CD4-positive, alpha-beta T cell treated with Interleukin-4 for 1 hour (primary cell): Measurements from ENCODE around the gene ACER2.

Experiments used
- DNase-seq, 2 donors: peaks; one replicate each; pipeline ENCODE4 v3.0.0-alpha.2; 2020 to 2022

Gene ACER2

DNA sequence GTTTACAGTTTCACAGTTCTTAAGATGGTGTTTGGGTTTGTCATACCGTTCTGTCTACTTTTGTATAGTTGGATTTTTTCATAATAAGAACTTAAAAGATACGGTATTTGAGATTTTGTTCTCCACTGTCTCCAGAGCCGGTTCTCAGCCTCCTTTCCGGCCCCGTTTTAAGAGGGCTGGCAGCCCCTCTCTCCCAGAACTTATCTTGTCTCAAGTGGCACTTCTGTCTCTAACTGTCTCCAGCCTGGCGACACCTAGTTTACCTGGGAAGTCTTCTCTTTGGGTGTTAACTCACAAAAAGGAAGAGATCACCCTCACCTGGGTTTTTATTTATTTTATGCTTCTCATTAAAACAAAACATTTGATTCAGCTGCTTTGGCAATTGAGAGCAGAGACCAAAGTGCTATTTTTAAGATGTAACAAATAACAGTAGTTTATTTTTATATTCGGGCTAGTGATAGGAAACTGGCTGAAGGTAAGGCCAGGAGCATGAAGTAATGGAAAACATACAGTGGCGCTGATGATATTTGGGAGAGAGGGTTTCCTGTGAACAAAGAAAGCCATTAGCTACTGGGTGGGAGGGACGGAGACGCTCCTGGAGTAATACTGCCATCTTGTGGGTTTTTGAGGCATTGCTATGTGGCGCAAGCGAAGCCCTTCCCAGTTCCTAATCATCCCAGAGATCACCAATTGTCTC is 48.3 kb downstream of the ACER2 start:
- DNase-seq = peak; percentile 65 to 74

DNA sequence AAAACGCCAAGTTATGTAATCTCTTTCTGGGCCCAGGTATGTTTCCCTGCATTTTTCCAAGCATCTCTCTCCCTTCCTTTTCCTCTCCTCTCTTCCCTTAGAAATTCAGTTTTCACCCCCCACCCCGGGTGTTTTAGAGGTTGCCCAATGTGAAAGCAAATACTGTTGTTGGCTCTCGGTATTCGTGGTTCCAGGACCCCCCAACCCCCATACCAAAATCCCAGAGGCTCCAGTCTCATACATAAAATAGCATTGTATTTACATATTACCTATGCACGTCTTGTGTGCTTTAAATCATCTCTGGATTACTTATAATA is 48.8 kb downstream of the ACER2 start:
- DNase-seq = no peak

DNA sequence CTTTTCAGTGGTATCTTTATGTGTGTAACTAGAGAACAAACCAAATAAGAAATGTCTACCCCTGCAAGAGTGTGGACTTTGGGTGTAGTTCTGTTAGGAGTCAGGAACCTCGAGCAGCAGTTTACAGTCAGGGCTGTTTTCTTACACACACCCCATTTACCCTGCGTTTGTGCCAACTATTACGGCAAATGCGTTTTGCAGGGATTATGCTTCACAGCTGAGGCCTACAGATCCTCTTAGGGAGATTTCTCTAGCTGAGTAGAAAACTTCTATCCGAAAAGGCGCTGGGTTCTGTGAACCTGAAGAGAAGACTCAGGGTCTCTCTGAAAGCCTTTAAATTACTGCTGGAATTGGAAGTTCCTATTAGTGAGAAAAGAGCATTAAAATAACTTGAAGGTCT is 51.4 kb downstream of the ACER2 start:
- no peak for DNase-seq

DNA sequence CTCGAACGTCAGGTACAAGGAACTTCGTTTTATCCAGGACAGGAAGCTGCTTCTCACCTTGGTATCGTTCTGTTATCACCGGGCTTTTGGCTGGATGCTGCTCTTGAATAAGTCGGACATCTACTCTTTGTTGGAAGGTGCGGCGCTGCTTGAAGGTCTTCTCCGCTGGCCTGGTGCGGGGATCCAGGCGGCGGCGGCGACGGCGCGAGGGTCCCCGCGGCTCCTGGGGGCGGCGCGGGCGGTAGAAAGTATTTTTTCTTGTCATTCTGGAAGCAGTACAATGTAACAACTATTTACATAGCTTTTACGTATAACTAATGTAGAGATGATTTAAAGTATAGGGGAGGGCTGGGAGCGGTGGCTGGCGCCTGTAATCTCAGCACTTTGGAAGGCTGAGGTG is 52.3 kb downstream of the ACER2 start:
- DNase-seq = no peak

DNA sequence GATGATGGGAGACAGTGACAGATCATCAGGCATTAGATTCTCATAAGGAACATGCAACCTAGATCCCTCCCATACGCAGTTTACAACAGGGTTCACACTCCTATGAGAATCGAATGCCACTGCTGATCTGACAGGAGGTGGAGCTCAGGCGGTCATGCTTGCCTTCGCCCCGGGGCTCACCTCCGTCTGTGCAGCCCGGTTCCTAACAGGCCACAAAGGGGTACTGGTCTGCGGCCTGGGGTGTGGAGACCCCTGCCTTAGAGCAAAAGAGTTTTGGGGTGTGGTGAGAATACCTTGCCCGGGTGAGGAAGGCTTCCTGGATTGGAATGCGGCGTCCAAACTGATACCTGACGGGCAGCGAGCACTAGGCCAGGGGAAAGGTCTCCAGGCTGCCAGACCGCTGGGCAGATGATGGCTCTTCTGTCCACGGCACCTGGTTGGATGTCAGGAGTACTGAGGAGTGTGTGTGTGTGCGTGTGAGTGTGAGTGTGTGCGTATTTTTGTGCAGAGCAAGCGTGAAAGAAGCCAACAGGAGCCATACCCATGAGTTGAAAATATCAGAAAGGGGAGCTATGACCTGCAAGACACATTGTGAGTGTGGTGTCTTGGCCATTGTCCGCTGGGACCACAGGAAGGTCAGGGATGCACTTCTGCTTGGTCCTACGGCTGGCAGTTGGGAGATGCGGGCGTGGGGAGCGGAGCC is 55.4 kb downstream of the ACER2 start:
- no peak for DNase-seq

DNA sequence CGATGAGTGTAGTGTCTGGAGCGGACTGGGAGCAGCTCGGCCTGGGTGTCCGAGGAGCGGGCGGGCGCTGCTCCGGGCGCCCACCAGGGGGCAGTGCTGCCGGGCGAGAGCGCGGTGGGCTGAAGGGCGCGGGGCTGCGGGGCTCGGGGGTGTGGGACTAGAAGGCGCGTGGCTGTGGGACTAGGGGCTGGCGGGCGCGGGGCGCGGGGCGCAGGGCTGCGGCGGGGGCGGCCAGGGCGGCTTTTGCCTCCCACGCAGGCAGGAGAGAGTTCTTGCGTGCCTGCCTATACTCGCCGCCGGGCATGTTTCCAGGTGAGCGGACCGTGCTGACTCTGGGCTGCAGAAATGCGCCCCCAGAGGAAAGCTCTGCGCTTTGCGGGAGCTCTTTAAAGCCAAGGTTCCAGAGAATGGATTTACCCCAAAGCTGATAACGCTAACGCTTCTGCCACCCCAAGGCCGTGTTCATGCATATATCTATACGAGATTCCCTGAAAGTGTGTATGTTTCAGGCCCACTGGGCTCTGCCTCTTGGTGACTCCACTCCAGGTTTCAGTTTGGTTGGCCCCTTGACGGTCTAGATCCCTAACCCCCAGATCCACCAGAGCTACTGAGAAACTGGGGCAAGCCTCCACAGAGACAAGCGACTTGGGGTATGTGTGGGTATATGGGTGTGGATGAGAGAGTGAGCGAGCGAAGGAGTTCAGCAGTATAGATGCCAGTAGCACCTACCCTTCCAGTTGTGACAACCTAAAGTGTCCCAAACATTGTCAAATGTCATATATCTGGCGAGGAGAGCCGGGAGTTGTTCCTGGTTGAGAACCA is 56.2 kb downstream of the ACER2 start:
- DNase-seq = peak; percentile 71 to 75

DNA sequence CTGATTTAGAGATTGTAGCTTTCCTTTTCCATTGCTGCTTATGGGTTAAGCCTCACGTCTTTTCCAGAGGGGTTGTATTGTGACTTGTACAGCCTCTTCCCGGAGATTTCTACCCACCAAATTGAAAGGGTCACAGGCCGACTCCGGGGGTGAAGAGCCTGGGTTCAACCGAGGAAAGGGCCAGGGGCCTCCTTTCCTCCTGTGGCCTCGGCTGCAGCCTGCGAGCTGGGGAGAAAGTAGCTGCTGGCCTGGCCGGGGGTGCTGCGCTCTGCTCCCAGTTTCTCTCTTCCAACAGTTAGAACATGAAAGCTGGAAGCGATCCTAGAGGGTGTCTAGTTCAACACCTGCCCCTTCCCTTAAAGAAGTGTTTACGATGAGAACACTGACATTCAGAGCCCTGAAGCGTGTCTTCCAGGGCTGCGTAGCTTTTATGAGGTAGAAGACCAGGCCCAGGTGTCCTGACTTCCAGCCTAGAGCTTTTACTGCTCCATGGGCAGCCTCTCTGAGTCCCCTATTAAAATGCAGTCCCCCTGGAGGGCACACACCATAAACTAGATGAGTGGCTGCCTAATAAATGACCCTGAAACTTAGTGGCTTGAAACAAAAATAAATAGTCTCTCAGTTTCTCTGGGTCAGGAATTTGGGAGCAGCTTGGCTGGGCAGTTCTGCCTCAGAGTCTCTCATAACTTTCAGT is 56.9 kb downstream of the ACER2 start:
- DNase-seq = no peak

DNA sequence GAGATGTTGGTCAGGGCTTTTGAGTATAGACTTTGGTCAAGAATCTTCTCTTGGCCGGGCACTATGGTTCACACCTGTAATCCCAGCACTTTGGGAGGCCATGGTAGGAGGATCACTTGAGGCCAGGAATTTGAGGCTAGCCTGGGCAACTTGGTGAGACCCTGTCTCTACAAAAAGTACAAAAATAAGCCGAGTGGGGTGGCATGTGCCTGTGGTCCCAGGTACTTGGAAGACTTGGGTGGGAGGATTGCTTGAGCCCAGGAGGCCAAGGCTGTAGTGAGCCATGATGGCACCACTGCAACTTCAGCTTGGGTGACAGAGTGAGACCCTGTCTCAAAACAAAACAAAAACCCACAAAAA is 57.5 kb downstream of the ACER2 start:
- DNase-seq = no peak

DNA sequence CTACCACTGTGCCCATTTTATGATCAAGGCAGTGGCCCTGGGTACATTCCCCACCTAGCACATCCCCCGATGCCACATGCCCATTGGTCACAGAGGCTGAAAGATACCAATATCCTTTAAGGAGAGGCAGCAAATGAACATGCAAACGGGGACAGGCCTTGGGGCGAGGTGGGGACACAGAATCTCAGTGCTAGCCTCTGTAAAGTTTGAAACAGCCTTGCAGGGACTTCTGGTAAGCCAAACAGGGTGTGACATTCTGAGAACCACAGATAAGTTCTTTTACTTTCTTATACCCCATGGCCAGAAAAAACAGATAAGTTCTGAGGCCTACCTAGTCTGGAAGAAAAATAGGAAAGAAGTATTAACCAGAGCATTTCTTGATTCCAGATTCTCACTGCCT is 60.5 kb downstream of the ACER2 start:
- no peak for DNase-seq

DNA sequence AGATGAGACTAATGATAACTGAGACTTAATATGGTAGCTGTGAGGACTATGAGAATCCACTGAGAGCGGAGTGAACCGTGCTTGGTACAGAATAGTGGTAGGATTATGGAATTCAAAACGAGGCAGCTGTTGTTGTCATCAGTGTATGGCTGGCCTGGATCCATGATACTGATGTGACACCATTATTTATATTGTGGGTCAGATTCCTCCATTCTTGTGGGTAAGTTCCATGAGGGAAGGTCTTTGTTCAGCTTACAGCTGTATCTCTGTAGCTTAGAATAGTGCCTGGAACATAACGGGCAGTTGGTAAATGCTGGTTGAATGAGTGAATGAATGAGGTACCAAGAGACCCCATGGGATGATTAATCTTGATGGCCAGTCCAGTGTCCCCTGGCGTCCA is 61.8 kb downstream of the ACER2 start:
- DNase-seq = no peak

DNA sequence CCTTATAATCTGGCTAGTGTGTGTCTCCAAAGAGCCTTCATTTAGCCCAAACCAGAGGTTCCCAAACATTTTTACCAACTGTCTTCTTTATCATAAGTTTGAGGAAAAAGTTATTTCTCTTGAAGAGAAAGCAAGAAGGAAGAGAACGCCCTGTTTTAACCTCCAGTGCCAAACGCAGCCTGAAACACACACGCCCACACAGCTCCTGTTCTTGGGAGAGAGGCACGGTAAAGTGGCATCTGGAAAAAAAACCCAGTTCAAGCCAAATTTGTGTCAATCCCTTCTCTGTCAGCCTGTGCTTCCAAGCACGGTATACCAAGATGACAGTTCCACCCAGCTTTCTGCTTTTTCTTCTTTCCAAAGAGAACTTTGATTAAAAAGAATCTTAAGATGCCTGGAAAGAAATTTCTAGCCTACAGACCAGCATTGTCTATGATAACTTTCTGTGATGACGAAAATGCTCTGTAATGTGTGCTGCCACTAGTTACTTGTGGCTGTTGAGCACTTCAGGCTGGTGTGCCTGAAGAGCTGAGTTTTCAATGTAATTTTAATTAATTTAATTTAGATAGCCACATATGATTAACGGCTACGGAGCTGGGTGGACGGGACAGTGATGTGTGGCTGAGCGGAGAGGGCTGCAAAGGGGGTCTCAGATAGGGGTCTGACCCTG is 62.3 kb downstream of the ACER2 start:
- DNase-seq = no peak

DNA sequence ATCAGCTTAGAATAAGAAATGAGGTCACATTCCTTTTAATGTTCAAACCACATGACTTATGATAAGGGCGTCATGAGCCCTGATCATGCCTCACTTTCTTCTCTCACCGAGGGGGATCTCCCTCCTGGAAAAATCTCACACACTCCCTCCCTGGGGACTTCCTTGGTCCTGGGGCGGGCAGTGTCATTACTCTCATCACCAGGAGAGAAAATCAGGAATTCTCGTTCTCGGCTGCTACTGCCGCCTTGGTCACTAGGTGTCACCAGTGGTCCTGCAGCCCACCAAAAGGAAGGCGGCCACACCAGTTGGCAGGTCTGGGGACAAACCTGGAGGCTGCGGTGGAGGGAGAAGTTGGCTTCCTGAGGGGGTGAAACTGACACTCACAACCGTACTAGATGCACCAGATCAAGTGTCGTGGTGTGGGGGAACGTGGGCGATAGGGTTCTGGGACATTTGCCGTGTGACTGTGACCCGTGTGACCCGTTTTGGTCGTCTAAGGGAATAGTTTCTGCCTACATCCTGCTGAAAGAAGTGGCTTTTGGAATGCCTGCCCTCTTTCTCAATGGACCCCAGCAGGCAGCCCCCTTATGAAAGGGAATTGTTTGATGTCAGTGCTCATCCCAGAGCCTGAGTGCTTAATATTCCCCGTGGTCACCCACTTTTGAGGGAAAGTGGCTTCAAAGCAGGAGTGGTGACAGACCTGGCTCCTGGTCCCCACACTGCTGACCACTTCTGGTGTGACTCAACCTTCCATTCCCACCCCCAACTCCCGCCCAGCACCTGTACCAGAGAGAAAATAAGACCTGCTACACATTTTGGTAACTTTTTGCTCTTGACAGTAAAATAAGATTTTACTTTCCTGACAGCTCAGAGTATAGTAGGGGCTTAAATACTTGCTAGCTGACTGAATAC is 63.2 kb downstream of the ACER2 start:
- peak; percentile 33 to 36 for DNase-seq

DNA sequence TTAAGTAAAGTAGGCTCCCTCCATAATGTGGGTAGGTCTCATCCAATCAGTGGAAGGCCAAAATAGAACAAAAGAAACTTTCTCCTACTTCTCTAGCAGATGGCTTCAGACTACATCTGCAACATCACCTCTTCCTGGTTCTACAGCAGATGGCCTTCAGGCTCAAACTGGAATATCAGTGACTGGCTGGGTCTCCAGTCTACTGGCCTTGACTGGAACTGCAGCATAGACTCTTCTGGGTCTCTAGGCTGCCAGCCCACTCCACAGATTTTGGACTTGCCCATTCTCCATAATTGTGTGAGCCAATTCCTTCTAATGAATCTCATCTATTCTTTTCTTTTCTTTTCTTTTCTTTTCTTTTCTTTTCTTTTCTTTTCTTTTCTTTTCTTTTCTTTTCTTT is 64.8 kb downstream of the ACER2 start:
- DNase-seq = no peak

DNA sequence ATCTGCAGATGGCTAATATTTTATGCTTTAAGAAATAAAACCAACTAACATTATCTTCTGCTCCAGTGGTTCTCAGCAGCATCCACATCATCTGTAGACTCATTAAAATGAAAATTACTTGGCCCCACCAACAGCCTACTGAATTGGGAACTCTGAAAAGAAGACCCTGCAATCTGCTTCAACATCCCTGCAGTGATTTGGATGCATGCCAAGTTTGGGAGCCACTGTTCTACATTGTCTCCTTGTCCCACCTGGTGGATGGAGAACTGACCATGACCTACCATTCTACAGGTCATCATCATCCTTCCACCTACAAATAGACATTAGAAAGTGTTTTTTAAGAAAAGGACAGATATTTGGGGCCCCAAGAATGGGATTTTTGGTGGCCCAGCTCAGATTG is 71.1 kb downstream of the ACER2 start:
- no peak for DNase-seq

DNA sequence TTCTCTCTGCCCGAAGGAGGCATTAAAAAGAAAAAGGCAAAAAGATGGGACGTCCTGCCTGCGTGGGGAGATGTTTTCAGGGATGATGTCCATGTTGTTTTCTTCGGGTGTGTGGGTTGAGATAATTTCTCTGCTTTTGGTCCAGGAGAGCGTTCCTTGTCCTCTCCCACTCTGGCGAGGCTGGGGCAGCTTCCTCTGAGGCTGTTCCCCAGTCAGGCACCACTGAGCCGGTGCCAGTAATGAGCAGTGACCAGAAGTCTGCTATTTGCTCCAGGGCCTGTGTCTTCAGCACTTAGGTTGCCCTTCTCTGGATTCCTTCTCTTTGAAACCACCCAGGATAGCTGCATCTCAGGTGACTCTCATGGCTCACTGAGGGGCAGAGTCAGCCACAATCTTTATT is 71.5 kb downstream of the ACER2 start:
- no peak for DNase-seq

DNA sequence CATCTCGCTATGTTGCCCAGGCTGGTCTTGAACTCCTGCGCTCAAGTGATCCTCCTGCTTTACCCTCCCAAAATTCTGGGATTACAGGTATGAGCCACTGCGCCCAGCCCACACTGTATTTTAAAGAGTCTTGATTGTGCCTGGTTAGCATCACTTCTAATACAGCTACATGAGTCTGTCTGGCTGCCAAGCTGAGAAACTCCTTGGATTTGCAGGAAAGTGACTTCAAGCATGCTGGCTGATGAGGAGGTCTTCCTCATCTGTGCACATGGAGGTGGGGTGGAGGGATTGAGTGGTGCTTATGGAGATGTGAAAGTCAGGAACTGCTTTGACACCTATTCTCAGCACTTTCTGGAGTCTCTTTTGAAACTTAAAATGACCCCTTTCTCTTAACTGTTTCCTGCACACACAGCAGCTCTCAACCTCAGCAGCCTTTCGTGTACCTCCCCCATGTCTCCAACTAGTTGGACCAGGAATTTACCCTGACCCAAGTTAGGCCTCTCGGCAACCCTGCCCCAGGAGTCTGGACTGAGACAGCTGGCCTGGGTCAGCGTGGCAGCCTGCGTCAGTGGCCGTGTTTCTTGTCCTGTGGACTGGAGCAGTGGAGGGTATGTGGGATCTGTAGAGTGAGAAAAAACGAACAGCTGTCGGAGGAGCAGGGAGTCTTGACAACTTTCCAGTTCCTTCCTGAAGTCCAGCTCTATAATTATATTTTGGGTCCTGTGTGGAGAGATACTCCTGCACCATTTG is 72.5 kb downstream of the ACER2 start:
- no peak for DNase-seq

DNA sequence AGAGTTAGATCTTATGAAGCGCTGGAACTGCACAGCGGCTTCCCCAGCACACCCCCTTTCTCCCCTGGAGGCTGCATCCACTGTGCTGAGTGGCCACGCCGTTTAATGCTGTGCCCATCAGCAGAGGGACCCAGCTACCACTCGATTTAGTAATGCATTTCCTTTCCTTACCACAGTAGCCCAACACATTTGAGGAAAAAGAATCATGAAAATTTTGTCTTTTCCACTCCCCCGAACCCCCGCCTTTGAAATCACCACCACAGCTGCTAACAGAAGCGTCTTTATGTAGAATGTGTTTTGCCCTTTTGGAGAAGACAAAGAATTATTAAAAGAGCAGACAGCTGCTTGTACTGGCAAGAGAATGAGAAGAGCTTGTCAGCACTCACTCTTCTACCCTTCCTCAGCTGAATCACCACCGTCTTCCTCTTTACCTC is 73.2 kb downstream of the ACER2 start:
- no peak for DNase-seq

DNA sequence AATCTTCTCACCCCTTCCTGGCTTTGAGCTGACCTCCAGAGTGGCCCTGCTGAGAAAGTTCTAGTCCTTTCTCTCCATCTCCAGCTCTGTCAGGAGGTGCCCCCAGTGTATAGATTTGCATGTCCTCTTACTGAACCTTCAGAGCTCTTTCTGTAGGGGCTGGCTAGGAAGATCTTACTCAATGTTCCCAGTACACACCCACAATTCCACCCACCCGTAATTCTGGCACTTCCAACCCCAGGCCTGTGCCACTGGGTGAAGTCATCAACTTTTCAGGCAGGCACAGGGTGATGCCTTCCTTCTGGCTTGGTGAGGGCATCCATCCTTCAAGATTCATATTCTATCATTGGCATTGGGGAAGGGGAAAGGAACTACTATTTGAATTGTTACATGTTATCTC is 75.9 kb downstream of the ACER2 start:
- no peak for DNase-seq

DNA sequence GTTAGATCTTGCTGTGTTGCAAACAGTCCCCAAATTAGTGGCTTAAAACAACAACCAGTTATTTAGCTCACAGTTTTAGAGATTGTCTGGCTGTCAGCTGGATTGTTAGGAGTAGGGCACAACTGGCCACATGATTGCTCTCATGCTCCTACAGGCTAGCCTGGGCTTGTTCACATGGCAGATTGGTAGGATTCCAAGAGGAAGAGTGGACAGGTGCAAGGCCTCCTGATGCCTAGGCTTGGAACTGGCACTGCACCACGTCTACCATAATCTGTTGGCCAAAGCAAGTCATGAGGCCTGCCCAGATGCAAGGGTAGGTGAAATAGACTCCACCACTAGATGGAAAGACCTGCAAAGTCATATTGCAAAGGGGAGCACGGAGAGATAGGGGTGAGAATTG is 76.4 kb downstream of the ACER2 start:
- DNase-seq = no peak

DNA sequence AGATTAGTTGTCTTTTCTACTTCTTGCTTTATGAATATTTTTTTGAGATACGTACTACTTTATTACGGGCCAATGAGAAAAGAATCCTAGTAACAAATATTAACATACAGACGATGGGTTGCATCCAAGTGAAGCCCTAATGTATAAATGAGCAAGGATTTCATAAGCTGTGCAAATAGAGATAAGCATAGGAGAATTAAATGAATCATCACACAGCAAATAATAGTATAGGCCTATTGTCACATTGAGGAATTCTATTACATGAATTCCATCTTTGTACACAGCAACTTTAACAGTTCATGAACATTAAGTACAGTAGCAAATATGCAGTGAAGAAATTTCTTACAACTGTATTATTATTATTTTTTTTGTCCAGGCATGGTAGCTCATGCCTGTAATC is 78.0 kb downstream of the ACER2 start:
- DNase-seq = no peak

DNA sequence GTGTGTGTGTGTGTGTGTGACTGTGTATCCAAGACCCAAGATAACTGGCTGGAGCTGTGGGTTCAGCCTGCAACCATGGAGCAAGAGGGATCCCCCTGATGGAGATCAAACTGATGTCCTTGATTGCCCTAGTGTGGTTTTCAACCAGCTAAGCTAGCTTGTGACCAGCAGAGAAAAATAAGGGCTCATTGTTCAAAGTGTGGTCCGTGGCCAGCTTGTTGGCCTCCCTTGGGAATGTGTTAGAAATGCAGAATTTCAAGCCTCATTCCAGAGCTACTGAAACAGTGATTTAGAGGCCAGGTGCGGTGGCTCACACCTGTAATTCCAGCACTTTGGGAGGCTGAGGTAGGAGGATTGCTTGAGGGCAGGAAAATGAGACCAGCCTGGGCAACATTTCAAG is 79.9 kb downstream of the ACER2 start:
- no peak for DNase-seq
